ENCODE data around the gene DYNC1I1. TPM values are rescaled to one million over a fixed set of nuclear protein-coding genes. Genes with fewer than 3 reads are reported as not detected.

Gene DYNC1I1
- total and polyA plus RNA-seq, 2 of the 13 experiments (the other 11 are each of a cell fraction or from before 2014, with no cell fraction given): not detected

- no peak for ATAC-seq
- Histone ChIP-seq H3K9me3 (ENCODE audit: low read length) (no peaks in the 10 kb centered on the region), H4K20me1 (ENCODE audit: insufficient read depth, low read length) (no peaks in the 10 kb centered on the region), H3K4me1 (ENCODE audit: insufficient read depth, low read length) (no peaks in the 10 kb centered on the region), H3K4me2 (ENCODE audit: low read depth, low read length) (no peak overlapping the region), H3K27ac (ENCODE audit: extremely low read length, insufficient read depth, low read length) (no peak overlapping the region), H3K9ac (ENCODE audit: insufficient read depth, low read depth, low read length) (no peak overlapping the region), H3K27me3 (ENCODE audit: control insufficient read depth in 1 of 2, insufficient read depth in 2 of 2, low read length in 2 of 2) (no peaks in the 10 kb centered on the region), H3K36me3 (replicated peaks in 1 of 2; ENCODE audit: control insufficient read depth in 1 of 2, insufficient read depth in 2 of 2, low read length in 2 of 2) (no peaks in the 10 kb centered on the region), H3K4me3 (replicated peaks in 1 of 3; ENCODE audit: insufficient read depth in 1 of 3, low read depth in 2 of 3, low read length in 3 of 3) (no peak overlapping the region), H3K79me2 (ENCODE audit: insufficient read depth, low read length) (no peaks in the 10 kb centered on the region), H2AFZ (ENCODE audit: low read length) (no peak overlapping the region)
- ChIA-PET POLR2A (no interaction called here), CTCF (ENCODE audit: low intra/inter-chr PET ratio, low total read pairs) (no interaction called here)
- intact Hi-C loops (cut with micrococcal nuclease; ENCODE audit: unreplicated experiment): no loop called here
- TF ChIP-seq MAFF (IDR thresholded peaks at IDR 0.05; ENCODE audit: low read depth, low read length) (peak; percentile 65), RELA (CRISPR knock-in tag; IDR thresholded peaks at IDR 0.05) (no peak), MAFK (conservative IDR thresholded peaks at IDR 0.05 in 1 of 2, IDR thresholded peaks at IDR 0.05 in 1 of 2; ENCODE audit: low read length in 2 of 2) (peak; percentile 40 to 75), RBAK (CRISPR knock-in tag; IDR thresholded peaks at IDR 0.05) (no peak)
- in situ Hi-C loops (cut with HindIII; ENCODE audit: extremely low pct_ligation_motif_present, low pct_unique_long_range_greater_than_20kb): no loop called here
- BruUV-seq (replicated peaks): no TSS peak
- FAIRE-seq: no peak
- no peak for DNase-seq (ENCODE audit: low spot score)
- 0% methylated on average over 1 of the region's 1 CpG for WGBS (ENCODE audit: low lambda C conversion rate)
Observed at GRCh38 chr7:95997632-95998031, 225.3 kb downstream of the DYNC1I1 start.

GRCh38 chr7:95999481-95999880, 227.1 kb downstream of the DYNC1I1 start:
- H3K9ac ChIP-seq (ENCODE audit: insufficient read depth, low read depth, low read length): no peak overlapping the region
- no peak overlapping the region for H3K4me2 ChIP-seq (ENCODE audit: low read depth, low read length)
- ATAC-seq (no peak), DNase-seq (ENCODE audit: low spot score) (no peak), FAIRE-seq (no peak)
- in situ Hi-C loops (cut with HindIII; ENCODE audit: extremely low pct_ligation_motif_present, low pct_unique_long_range_greater_than_20kb) (no loop called here), intact Hi-C loops (cut with micrococcal nuclease; ENCODE audit: unreplicated experiment) (no loop called here)
- 24% methylated on average over 6 of the region's 6 CpGs for WGBS (ENCODE audit: low lambda C conversion rate)
- H3K27ac ChIP-seq (ENCODE audit: extremely low read length, insufficient read depth, low read length): no peak overlapping the region
- no peak overlapping the region for H2AFZ ChIP-seq (ENCODE audit: low read length)
- no peak for TF ChIP-seq JARID2 (CRISPR knock-in tag; IDR thresholded peaks at IDR 0.05; ENCODE audit: insufficient replicate concordance)
- no peak for TF ChIP-seq CAMTA2 (CRISPR knock-in tag; IDR thresholded peaks at IDR 0.05; ENCODE audit: borderline replicate concordance)
- TF ChIP-seq, protein P1, sequence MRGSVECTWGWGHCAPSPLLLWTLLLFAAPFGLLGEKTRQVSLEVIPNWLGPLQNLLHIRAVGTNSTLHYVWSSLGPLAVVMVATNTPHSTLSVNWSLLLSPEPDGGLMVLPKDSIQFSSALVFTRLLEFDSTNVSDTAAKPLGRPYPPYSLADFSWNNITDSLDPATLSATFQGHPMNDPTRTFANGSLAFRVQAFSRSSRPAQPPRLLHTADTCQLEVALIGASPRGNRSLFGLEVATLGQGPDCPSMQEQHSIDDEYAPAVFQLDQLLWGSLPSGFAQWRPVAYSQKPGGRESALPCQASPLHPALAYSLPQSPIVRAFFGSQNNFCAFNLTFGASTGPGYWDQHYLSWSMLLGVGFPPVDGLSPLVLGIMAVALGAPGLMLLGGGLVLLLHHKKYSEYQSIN (CRISPR knock-in tag; IDR thresholded peaks at IDR 0.05; ENCODE audit: borderline replicate concordance): no peak
- TF ChIP-seq U2AF2 (IDR thresholded peaks at IDR 0.05; ENCODE audit: low read depth, low read length): no peak
- POLR2A ChIA-PET: no interaction called here
- no peaks in the 10 kb centered on the region for H4K20me1 ChIP-seq (ENCODE audit: insufficient read depth, low read length)
- H3K27me3 ChIP-seq (ENCODE audit: control insufficient read depth in 1 of 2, insufficient read depth in 2 of 2, low read length in 2 of 2): no peaks in the 10 kb centered on the region
- no peak overlapping the region for H3K4me3 ChIP-seq (replicated peaks in 1 of 3; ENCODE audit: insufficient read depth in 1 of 3, low read depth in 2 of 3, low read length in 3 of 3)
- no TSS peak for BruUV-seq (replicated peaks)
- CTCF ChIA-PET (ENCODE audit: low intra/inter-chr PET ratio, low total read pairs): no interaction called here
- no peaks in the 10 kb centered on the region for H3K4me1 ChIP-seq (ENCODE audit: insufficient read depth, low read length)
- no peaks in the 10 kb centered on the region for H3K79me2 ChIP-seq (ENCODE audit: insufficient read depth, low read length)
- no peaks in the 10 kb centered on the region for H3K9me3 ChIP-seq (ENCODE audit: low read length)
- no peaks in the 10 kb centered on the region for H3K36me3 ChIP-seq (replicated peaks in 1 of 2; ENCODE audit: control insufficient read depth in 1 of 2, insufficient read depth in 2 of 2, low read length in 2 of 2)

Measured in HepG2 (cell line).